Astrocyte of the spinal cord (primary cell): ENCODE results near the gene MTCL1.

Experiments used
- DNase-seq: peaks from one replicate; pipeline ENCODE4 v3.0.0; 2011; ENCODE audit warnings: low read depth, low spot score
- H3K4me3 ChIP-seq: 2 replicates; pipeline ENCODE4 v1.5.1; 2011; ENCODE audit warnings: low read depth, mild to moderate bottlenecking, low read length, moderate library complexity
- in situ Hi-C: cut with HindIII; loops from 2 replicates; pipeline ENCODE4 v1.10.0; 2017; ENCODE audit warnings: low sequenced_read_pairs
- TF ChIP-seq, protein P1 (sequence below): IDR thresholded peaks from 2 replicates; pipeline ENCODE4 v1.5.1; 2012; ENCODE audit warnings: low read depth, mild to moderate bottlenecking, low read length, inconsistent platforms

The MTCL1 gene

DNA sequence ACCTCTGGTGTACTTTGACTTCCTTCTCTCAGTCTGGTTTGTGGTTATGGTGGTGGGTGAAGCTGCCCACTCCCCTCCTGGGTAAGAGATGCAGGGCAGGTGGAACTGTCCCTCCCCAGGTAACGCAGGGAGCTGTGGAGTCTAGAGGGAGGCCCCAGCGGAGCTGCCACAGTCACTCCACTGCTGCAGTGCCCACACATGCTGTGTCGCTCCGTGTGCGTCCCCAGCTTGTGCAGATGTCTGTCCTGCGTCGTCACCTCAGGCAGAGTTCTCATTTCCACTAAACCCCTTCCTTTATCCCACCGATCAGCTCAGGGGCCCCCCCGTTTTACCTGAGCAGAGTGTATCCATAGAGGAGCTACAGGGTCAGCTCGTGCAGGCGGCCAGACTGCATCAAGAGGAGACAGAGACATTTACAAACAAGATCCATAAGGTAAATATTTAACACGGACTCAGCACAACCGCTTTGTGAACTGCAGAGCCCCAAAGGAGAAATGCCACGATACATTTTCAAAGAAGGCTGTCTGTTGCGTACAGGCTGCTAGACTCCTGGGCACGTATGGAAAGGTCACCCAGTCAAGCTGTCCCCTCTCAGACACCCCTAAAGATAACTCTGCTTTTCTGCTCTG lies 87.4 kb downstream of the MTCL1 start:
- no peak overlapping the region for H3K4me3 ChIP-seq
- in situ Hi-C loops, result no loop called here
- TF ChIP-seq, protein P1, sequence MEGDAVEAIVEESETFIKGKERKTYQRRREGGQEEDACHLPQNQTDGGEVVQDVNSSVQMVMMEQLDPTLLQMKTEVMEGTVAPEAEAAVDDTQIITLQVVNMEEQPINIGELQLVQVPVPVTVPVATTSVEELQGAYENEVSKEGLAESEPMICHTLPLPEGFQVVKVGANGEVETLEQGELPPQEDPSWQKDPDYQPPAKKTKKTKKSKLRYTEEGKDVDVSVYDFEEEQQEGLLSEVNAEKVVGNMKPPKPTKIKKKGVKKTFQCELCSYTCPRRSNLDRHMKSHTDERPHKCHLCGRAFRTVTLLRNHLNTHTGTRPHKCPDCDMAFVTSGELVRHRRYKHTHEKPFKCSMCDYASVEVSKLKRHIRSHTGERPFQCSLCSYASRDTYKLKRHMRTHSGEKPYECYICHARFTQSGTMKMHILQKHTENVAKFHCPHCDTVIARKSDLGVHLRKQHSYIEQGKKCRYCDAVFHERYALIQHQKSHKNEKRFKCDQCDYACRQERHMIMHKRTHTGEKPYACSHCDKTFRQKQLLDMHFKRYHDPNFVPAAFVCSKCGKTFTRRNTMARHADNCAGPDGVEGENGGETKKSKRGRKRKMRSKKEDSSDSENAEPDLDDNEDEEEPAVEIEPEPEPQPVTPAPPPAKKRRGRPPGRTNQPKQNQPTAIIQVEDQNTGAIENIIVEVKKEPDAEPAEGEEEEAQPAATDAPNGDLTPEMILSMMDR, result no peak
- DNase-seq, result no peak

DNA sequence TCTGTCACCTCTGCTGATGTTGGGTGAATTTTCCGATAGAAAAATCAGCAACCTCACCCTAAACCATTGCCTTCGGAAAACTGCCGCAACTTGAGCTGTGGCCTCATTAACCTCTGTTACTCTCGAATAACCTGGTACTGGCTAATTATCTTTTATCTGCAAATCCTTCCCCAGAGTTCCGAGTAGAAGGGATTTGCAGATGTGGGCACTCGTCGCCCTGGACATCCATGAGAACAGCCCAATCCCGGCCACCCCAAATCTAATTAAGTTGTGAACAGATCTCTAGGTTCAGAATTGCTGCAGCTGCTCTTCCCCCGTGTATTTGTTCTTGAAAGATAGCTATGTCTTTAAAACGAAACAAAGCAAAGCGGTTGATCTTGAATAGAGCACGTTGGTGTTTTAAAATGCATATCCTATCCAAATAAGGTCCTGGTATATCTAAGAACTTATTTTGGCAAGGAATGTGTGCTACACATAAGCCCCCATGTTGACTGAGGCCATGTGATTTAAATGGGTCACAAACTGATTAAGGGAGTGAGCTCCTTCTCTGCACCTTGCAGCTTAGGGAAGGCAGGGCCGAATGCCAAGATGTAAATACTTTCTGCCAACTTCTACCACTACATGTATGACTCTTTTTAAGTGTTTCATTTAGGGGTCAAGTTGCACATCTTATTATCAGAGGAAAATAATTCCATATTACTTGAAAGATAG lies 88.2 kb downstream of the MTCL1 start:
- in situ Hi-C loops, result no loop called here
- no peak for DNase-seq
- TF ChIP-seq, protein P1, result no peak

DNA sequence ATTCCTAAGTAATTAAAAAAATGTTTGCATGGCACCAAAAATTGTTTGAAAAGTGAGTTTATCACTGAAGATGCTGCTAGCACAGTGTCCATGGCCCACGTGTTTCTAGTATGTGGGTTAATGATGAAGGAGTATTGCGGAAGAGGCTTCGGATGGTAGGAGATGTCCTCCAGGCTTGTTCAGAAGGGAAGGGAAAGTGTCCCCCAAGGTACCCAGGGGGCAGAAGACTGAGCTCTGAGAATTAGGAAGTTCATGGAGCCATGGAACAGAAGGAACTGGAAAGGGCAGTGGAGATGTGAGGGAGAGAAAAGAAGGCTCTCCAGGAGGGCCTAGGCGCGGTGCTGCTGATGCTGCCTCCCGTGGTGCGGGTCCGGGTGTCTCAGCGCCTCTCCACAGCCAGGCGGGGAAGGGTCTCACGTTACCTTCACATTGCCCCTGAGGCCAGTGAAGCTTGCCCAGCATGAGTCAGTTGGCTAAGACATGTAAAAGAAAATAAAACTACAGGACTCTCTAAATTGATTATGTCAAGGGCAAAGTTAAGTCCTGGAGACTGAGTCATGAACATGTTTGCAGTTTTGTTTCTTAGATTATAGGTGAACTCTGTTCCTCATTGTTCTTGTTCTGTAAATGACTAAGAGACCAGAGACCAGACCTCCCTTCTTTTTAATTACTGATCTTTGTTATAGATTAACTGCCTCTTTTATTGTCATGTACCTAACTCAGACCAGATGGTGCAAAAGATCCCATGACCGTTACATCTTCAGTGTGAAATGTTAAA lies 89.0 kb downstream of the MTCL1 start:
- in situ Hi-C loops, result no loop called here
- peak; percentile 90 for DNase-seq
- no peak overlapping the region for H3K4me3 ChIP-seq
- TF ChIP-seq, protein P1, result no peak

More for the DNA sequence above, 88.2 kb downstream of the MTCL1 start:
- no peak overlapping the region for H3K4me3 ChIP-seq

DNA sequence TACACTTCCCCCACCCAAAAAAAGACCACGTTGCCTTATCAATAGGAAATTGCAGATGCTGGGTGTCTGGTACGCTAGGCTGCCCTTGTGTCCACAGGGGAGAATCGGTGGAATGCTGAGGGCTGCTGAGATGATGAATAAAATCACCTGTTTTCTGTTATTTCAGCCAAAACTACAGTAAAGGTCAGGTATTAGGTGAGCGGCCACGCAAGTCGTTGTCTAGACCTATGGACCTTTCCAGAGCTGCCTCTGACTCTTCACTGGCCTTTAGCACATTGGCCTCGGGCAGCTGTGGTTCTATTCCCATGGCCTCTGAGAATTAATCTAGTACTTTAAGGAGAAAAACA lies 89.6 kb downstream of the MTCL1 start:
- TF ChIP-seq, protein P1, result no peak
- in situ Hi-C loops, result no loop called here
- no peak for DNase-seq
- H3K4me3 ChIP-seq, result no peak overlapping the region

DNA sequence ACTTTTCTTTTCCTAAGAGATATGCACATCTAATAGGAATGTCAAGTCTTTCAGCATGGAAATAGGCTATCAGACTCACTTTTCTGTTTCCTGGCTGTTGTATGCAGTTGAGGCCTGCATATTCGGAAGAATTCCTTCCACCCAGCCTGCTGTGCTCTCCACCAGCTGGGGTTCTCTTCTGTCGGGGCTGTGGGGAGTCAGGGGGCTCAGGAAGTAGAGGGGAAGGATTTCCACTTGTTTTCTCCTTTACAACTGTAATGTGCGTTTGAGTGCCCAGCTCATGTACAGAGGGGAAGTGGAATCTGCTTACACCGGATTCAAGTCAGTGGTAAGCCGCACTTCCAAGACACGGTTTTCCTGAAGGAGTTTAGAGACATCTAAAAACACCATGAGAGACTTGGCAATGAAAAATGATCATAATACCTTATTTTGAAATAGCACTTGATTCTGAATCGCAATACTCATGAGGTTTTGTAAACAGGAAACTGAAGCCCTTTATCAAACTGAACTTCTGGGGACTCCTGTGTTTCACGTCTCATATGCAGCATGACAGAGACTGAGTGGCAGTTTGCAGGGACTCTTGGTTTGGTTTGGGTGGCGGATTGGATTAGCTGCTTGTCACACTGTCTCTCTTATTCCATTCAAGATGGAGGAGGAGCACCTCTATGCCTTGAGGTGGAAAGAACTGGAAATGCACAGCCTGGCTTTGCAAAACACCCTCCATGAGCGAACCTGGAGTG lies 90.4 kb downstream of the MTCL1 start:
- H3K4me3 ChIP-seq, result no peak overlapping the region
- TF ChIP-seq, protein P1, result no peak
- in situ Hi-C loops, result no loop called here
- no peak for DNase-seq

DNA sequence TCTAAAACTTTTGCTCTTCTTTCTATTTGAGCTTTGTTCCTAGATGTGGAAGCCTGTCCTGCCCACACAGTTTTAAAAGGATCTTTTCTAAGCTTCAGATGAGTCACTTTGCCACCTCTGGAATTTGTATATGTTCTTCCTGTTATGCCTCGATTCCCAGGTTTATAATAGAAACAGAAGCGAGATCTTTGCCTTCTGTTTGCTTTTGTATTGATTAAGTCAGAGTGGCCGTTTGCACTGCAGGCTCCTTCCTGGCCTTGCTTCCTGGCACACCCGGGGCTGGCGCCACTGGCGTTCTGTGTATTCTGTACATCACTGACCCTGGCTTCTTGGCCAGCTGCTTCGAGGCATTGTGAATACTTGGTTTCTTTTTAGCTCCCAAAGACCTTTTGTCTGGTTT lies 91.8 kb downstream of the MTCL1 start:
- in situ Hi-C loops, result no loop called here
- TF ChIP-seq, protein P1, result no peak
- H3K4me3 ChIP-seq, result no peak overlapping the region
- DNase-seq, result peak; percentile 44
